Activated naive CD4-positive, alpha-beta T cell treated with anti-CD3 and anti-CD28 coated beads, Interleukin-2, amount 50 U/mL, for 72 hours (primary cell): ENCODE measurements around the gene NAA10. TPM values are rescaled to one million over a fixed set of nuclear protein-coding genes. Genes with fewer than 3 reads are reported as not detected.

ENCODE experiments used
- ATAC-seq, 2 donors: fragments of 150-1000 bp; cut with Tn5 transposase; 2 replicates each; pipeline ENCODE4 v1.10.0; 2021; ENCODE audit warnings: mild to moderate bottlenecking in 2 of 2, moderate library complexity in 2 of 2
- DNase-seq, 2 donors: peaks; one replicate each; pipeline ENCODE4 v3.0.0; 2021 to 2022; ENCODE audit warnings: low spot score in 2 of 2
- H3K27ac Mint-ChIP-seq, 2 donors: one replicate each; pipeline ENCODE4 v1.8.0; 2022; ENCODE audit warnings: mild to moderate bottlenecking in 2 of 2, mixed read lengths in 2 of 2
- H3K36me3 Mint-ChIP-seq, 2 donors: one replicate each; pipeline ENCODE4 v1.8.0; 2022; ENCODE audit warnings: mixed read lengths in 2 of 2
- H3K9me3 Mint-ChIP-seq, 2 donors: one replicate each; pipeline ENCODE4 v1.8.0; 2022; ENCODE audit warnings: mixed read lengths in 2 of 2
- total RNA-seq, 2 donors: library from RNA; stranded (reverse); gene quantifications; one replicate each; pipeline ENCODE4 v1.2.3, GENCODE V29; 2022

The NAA10 gene
- total RNA-seq, 2 donors from 2014 or later = 97.9 to 129 TPM

GRCh38 chrX:153926858-153927671, 7.8 kb downstream of the NAA10 start:
- DNase-seq (peak; percentile 55 to 76), ATAC-seq (peak; percentile 47 to 54)
- H3K36me3 Mint-ChIP-seq = peaks cover 12 to 21% of the 10 kb centered on the region in 2 donors
- peak overlapping the region; percentile 94 to 96 for H3K27ac Mint-ChIP-seq
- H3K9me3 Mint-ChIP-seq = no peaks in the 10 kb centered on the region

GRCh38 chrX:153926552-153926857, 8.3 kb downstream of the NAA10 start:
- DNase-seq = peak in 1 of 2 donors; percentile 68
- ATAC-seq = peak; percentile 10 to 13
- Mint-ChIP-seq H3K36me3 (peaks cover 12 to 17% of the 10 kb centered on the region in 2 donors), H3K9me3 (no peaks in the 10 kb centered on the region), H3K27ac (peak overlapping the region; percentile 94 to 96)

GRCh38 chrX:153925739-153926551, 8.9 kb downstream of the NAA10 start, which contains the start of gene ARHGAP4:
ARHGAP4 (minus strand) TSS chrX:153926264; CDS start chrX:153926202, 62 bp downstream.
- Mint-ChIP-seq H3K9me3 (no peaks in the 10 kb centered on the region), H3K36me3 (peaks cover 12 to 15% of the 10 kb centered on the region in 2 donors), H3K27ac (peak within 1 kb of the TSS; percentile 94 to 97)
- ATAC-seq = peak; percentile 11 to 34
- DNase-seq = peak; percentile 51 to 73

GRCh38 chrX:153925387-153925738, 9.5 kb downstream of the NAA10 start:
- peaks cover 12 to 15% of the 10 kb centered on the region in 2 donors for H3K36me3 Mint-ChIP-seq
- no peak for ATAC-seq
- no peaks in the 10 kb centered on the region for H3K9me3 Mint-ChIP-seq
- H3K27ac Mint-ChIP-seq = peak overlapping the region; percentile 94 to 97
- DNase-seq = no peak

GRCh38 chrX:153924149-153924861, 10.5 kb downstream of the NAA10 start:
- Mint-ChIP-seq H3K36me3 (peaks cover 12 to 15% of the 10 kb centered on the region in 2 donors), H3K9me3 (no peaks in the 10 kb centered on the region), H3K27ac (peak overlapping the region; percentile 94 to 97)
- ATAC-seq (no peak), DNase-seq (no peak)

GRCh38 chrX:153922932-153923857, 11.6 kb downstream of the NAA10 start:
- no peak for ATAC-seq
- DNase-seq = no peak
- peak overlapping the region; percentile 60 to 94 for H3K27ac Mint-ChIP-seq
- no peaks in the 10 kb centered on the region for H3K9me3 Mint-ChIP-seq
- H3K36me3 Mint-ChIP-seq = peaks cover 12 to 15% of the 10 kb centered on the region in 2 donors

- H3K27ac Mint-ChIP-seq = peak overlapping the region; percentile 44 to 94
- no peak for DNase-seq
- peaks cover 15 to 17% of the 10 kb centered on the region in 2 donors for H3K36me3 Mint-ChIP-seq
- no peaks in the 10 kb centered on the region for H3K9me3 Mint-ChIP-seq
- ATAC-seq = no peak
Observed at GRCh38 chrX:153921511-153922446, 13.1 kb downstream of the NAA10 start.

- ATAC-seq = no peak
- DNase-seq = no peak
- no peaks in the 10 kb centered on the region for H3K9me3 Mint-ChIP-seq
- H3K27ac Mint-ChIP-seq = peak overlapping the region in 1 of 2 donors; percentile 74
- peaks cover 15 to 17% of the 10 kb centered on the region in 2 donors for H3K36me3 Mint-ChIP-seq
Observed at GRCh38 chrX:153921070-153921469, 13.8 kb downstream of the NAA10 start.

GRCh38 chrX:153920546-153920945, 14.3 kb downstream of the NAA10 start:
- H3K36me3 Mint-ChIP-seq = peaks cover 14% of the 10 kb centered on the region in 2 donors
- H3K9me3 Mint-ChIP-seq = no peaks in the 10 kb centered on the region
- ATAC-seq (no peak), DNase-seq (no peak)
- no peak overlapping the region for H3K27ac Mint-ChIP-seq

GRCh38 chrX:153919281-153919680, 15.6 kb downstream of the NAA10 start:
- ATAC-seq (no peak), DNase-seq (no peak)
- peaks cover 2 to 8% of the 10 kb centered on the region in 2 donors for H3K36me3 Mint-ChIP-seq
- H3K27ac Mint-ChIP-seq = no peak overlapping the region
- H3K9me3 Mint-ChIP-seq = no peaks in the 10 kb centered on the region

GRCh38 chrX:153917869-153918268, 17.0 kb downstream of the NAA10 start:
- no peak for ATAC-seq
- no peak for DNase-seq
- H3K9me3 Mint-ChIP-seq = no peaks in the 10 kb centered on the region
- no peak overlapping the region for H3K27ac Mint-ChIP-seq
- peaks cover 0 to 6% of the 10 kb centered on the region in 2 donors for H3K36me3 Mint-ChIP-seq

GRCh38 chrX:153913701-153914100, 21.1 kb downstream of the NAA10 start:
- H3K36me3 Mint-ChIP-seq = peaks cover 0 to 6% of the 10 kb centered on the region in 2 donors
- no peaks in the 10 kb centered on the region for H3K9me3 Mint-ChIP-seq
- ATAC-seq = no peak
- H3K27ac Mint-ChIP-seq = no peak overlapping the region
- DNase-seq = no peak

GRCh38 chrX:153913211-153913610, 21.6 kb downstream of the NAA10 start:
- Mint-ChIP-seq H3K9me3 (no peaks in the 10 kb centered on the region), H3K27ac (no peak overlapping the region), H3K36me3 (peaks cover 0 to 6% of the 10 kb centered on the region in 2 donors)
- ATAC-seq (no peak), DNase-seq (no peak)

- no peak for ATAC-seq
- DNase-seq = no peak
- Mint-ChIP-seq H3K9me3 (no peaks in the 10 kb centered on the region), H3K36me3 (no peaks in the 10 kb centered on the region), H3K27ac (peak overlapping the region; percentile 30 to 66)
Observed at GRCh38 chrX:153911798-153912197, 23.0 kb downstream of the NAA10 start.

GRCh38 chrX:153910446-153910845, 24.4 kb downstream of the NAA10 start:
- ATAC-seq = no peak
- Mint-ChIP-seq H3K27ac (no peak overlapping the region), H3K36me3 (no peaks in the 10 kb centered on the region), H3K9me3 (no peaks in the 10 kb centered on the region)
- DNase-seq = no peak
